Neuronal stem cell (in vitro differentiated cells): ENCODE measurements around the gene LRP1.

ENCODE experiments used
- DNase-seq: peaks from one replicate; pipeline ENCODE4 v3.0.0-alpha.2; 2013; ENCODE audit warnings: low spot score
- H2AFZ ChIP-seq: one replicate; pipeline ENCODE4 v1.6.1; 2013; ENCODE audit warnings: mild to moderate bottlenecking, low read length, inconsistent platforms
- H2AK5ac ChIP-seq: 2 replicates; pipeline ENCODE4 v1.6.1; 2013; ENCODE audit warnings: low read depth, mild to moderate bottlenecking, inconsistent platforms, low read length, moderate library complexity, mixed read lengths
- H2BK120ac ChIP-seq: 2 replicates; pipeline ENCODE4 v1.6.1; 2013; ENCODE audit warnings: low read depth, mild to moderate bottlenecking, inconsistent platforms, low read length, moderate library complexity, mixed read lengths
- H2BK12ac ChIP-seq: one replicate; pipeline ENCODE4 v1.6.1; 2013; ENCODE audit warnings: low read length, inconsistent platforms
- H2BK15ac ChIP-seq: 2 replicates; pipeline ENCODE4 v1.6.1; 2013; ENCODE audit warnings: mild to moderate bottlenecking, low read length, inconsistent platforms, mixed read lengths
- H2BK5ac ChIP-seq: one replicate; pipeline ENCODE4 v1.6.1; 2013; ENCODE audit warnings: inconsistent platforms, mild to moderate bottlenecking, low read length, moderate library complexity
- H3K14ac ChIP-seq: one replicate; pipeline ENCODE4 v1.6.1; 2013; ENCODE audit warnings: low read length, inconsistent platforms
- H3K18ac ChIP-seq: 2 replicates; pipeline ENCODE4 v1.6.1; 2013; ENCODE audit warnings: low read length, inconsistent platforms
- H3K23ac ChIP-seq: 2 replicates; pipeline ENCODE4 v1.6.1; 2013; ENCODE audit warnings: low read depth, mild to moderate bottlenecking, mixed read lengths, low read length, inconsistent platforms; ENCODE audit not compliant: poor library complexity
- H3K27ac ChIP-seq: replicated peaks from 3 replicates; pipeline ENCODE4 v1.5.1; 2013; ENCODE audit warnings: low read length, inconsistent platforms
- H3K27me3 ChIP-seq, 3 experiments: 2 replicates each; pipeline ENCODE4 v1.6.1; 2013; ENCODE audit warnings: low read length in 3 of 3, mild to moderate bottlenecking in 2 of 3, inconsistent platforms in 1 of 3, low read depth in 1 of 3, mixed read lengths in 1 of 3, moderate library complexity in 1 of 3; ENCODE audit not compliant: control insufficient read depth in 3 of 3, insufficient read depth in 3 of 3
- H3K36me3 ChIP-seq, 2 donors: replicated peaks in 1 of 2; 2 replicates each; pipeline ENCODE4 v1.6.1; 2013; ENCODE audit warnings: low read length in 2 of 2; ENCODE audit not compliant: control insufficient read depth in 2 of 2, insufficient read depth in 2 of 2
- H3K4ac ChIP-seq: 2 replicates; pipeline ENCODE4 v1.6.1; 2013; ENCODE audit warnings: inconsistent platforms, mild to moderate bottlenecking, low read length, moderate library complexity
- H3K4me1 ChIP-seq, 2 donors: 1 replicate in 1 of 2; 2 replicates in 1 of 2; pipeline ENCODE4 v1.6.1; 2013; ENCODE audit warnings: low read length in 2 of 2, low read depth in 1 of 2; ENCODE audit not compliant: control insufficient read depth in 2 of 2, insufficient read depth in 1 of 2
- H3K4me2 ChIP-seq: one replicate; pipeline ENCODE4 v1.6.1; 2013; ENCODE audit warnings: mild to moderate bottlenecking, low read length, inconsistent platforms; ENCODE audit not compliant: insufficient read depth, poor library complexity, severe bottlenecking
- H3K4me3 ChIP-seq, 2 donors: 2 replicates each; pipeline ENCODE4 v1.5.1; 2013; ENCODE audit warnings: low read length in 2 of 2, mild to moderate bottlenecking in 2 of 2, inconsistent platforms in 1 of 2, moderate library complexity in 1 of 2
- H3K79me1 ChIP-seq: one replicate; pipeline ENCODE4 v1.6.1; 2013; ENCODE audit warnings: low read depth, mild to moderate bottlenecking, inconsistent platforms, low read length, moderate library complexity
- H3K9ac ChIP-seq: one replicate; pipeline ENCODE4 v1.6.1; 2013; ENCODE audit warnings: mild to moderate bottlenecking, low read depth, low read length, inconsistent platforms; ENCODE audit not compliant: poor library complexity
- H3K9me3 ChIP-seq, 2 donors: replicated peaks in 1 of 2; 2 replicates each; pipeline versions ENCODE3 to v1.6.1; 2013; ENCODE audit warnings: low read length in 2 of 2, mild to moderate bottlenecking in 2 of 2, inconsistent platforms in 1 of 2, low read depth in 1 of 2, mixed read lengths in 1 of 2, moderate library complexity in 1 of 2; ENCODE audit not compliant: control insufficient read depth in 2 of 2, insufficient read depth in 1 of 2
- H4K8ac ChIP-seq: one replicate; pipeline ENCODE4 v1.6.1; 2013; ENCODE audit warnings: low read depth, mild to moderate bottlenecking, inconsistent platforms, low read length, moderate library complexity
- H4K91ac ChIP-seq: one replicate; pipeline ENCODE4 v1.6.1; 2013; ENCODE audit warnings: low read length, low read depth, mild to moderate bottlenecking, inconsistent platforms; ENCODE audit not compliant: poor library complexity
- WGBS, 2 donors: extraction: QIAGEN DNeasy Blood & Tissue Kit; methylation state at CpG; one replicate each; pipeline ENCODE4 v1.1.7; 2013; ENCODE audit warnings: missing lambda C conversion rate in 2 of 2, mixed read lengths in 1 of 2; ENCODE audit not compliant: insufficient read length in 2 of 2, insufficient replicate concordance in 1 of 2; ENCODE audit errors: extremely low coverage in 2 of 2; 5-methylcytosine and 5-hydroxymethylcytosine counted together

The LRP1 gene

DNA sequence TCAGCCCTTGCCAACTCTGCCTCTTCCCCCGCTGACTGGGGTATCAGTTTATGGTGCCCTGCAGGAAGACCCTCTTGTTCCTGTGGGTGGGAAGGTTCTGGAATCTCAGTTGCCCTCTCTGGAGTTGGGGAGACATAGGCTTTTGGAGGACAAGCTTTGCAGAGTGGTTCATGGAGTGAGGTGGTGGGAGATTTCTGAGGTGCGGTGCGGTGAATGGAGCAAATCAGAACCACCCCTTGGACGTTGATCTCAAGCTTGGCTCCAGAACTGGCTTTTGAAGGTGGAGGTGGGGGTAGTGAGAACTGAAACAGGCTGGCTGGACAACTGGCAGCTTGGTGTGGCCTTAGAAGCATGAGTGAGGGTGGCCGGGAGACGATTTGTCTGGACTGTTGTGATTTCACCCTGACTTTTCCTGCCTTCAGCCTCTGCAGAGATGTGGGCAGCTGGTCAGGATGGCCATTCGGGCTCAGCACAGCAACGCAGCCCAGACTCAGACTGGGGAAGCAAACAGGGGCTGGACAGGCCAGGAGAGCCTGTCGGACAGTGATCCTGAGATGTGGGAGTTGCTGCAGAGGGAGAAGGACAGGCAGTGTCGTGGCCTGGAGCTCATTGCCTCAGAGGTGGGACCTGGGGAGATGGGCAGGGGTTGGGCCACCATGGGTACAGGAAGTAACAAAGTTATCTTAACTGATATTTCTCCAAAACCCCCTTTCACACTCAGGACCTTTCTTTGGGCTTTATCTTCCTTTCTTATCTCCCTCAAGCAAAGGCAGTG, 102.3 kb downstream of the LRP1 start:
- peaks cover 20 to 29% of the 10 kb centered on the region in 2 donors for H3K4me1 ChIP-seq
- WGBS, 2 donors: no CpG with 5 or more reads among the region's 10 CpGs

DNA sequence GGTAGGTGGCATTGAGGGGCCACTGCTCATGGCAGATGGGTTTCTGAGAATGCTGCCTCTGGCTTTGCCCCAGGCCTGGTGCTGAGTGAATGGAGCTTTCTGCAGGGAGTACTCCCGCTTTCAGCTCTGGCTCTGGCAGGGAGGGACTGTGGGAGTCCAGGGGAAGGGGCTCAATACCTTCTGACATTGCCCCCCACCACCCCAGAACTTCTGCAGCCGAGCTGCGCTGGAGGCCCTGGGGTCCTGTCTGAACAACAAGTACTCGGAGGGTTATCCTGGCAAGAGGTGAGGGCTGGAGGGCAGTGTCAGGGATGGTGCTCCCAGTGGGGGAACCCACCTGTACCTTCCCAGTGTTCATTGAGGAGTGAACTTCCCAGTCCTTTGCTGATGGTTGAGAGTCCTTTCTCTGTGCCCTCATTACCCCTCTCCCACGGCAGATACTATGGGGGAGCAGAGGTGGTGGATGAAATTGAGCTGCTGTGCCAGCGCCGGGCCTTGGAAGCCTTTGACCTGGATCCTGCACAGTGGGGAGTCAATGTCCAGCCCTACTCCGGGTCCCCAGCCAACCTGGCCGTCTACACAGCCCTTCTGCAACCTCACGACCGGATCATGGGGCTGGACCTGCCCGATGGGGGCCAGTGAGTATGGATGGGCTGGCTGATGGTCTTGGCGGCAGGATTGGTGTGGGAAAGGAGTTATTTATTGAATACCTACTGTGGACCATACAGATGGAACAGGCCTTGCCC, 103.2 kb downstream of the LRP1 start:
- Histone ChIP-seq H3K4ac (no peak overlapping the region), H2BK12ac (no peak overlapping the region), H3K27me3 (peaks cover 4 to 26% (median 18%) of the 10 kb centered on the region in 3 experiments), H4K91ac (no peak overlapping the region), H3K4me2 (no peak overlapping the region), H3K9me3 (no peaks in the 10 kb centered on the region), H3K18ac (no peak overlapping the region), H3K36me3 (peaks cover 36 to 53% of the 10 kb centered on the region in 2 donors), H3K79me1 (peaks cover 9% of the 10 kb centered on the region), H4K8ac (no peak overlapping the region), H3K4me3 (peak overlapping the region in 1 of 2 donors; percentile 75), H2AK5ac (no peak overlapping the region), H2BK15ac (no peak overlapping the region), H2BK120ac (no peak overlapping the region), H2AFZ (no peak overlapping the region), H3K4me1 (peaks cover 19 to 33% of the 10 kb centered on the region in 2 donors), H3K9ac (no peak overlapping the region), H3K27ac (no peak overlapping the region), H3K23ac (peak overlapping the region; percentile 4), H3K14ac (no peak overlapping the region), H2BK5ac (no peak overlapping the region)
- no peak for DNase-seq
- WGBS, 2 donors: no CpG with 5 or more reads among the region's 13 CpGs

More for the DNA sequence above, 102.3 kb downstream of the LRP1 start:
- Histone ChIP-seq H3K79me1 (peaks cover 9% of the 10 kb centered on the region), H2BK120ac (no peak overlapping the region), H3K18ac (no peak overlapping the region), H4K8ac (no peak overlapping the region), H2BK15ac (no peak overlapping the region), H3K4me3 (peak overlapping the region; percentile 75 to 90), H2BK5ac (no peak overlapping the region), H3K36me3 (peaks cover 36 to 50% of the 10 kb centered on the region in 2 donors), H2AFZ (no peak overlapping the region), H2BK12ac (peak overlapping the region; percentile 7), H3K9ac (peak overlapping the region; percentile 91), H4K91ac (no peak overlapping the region), H3K9me3 (no peaks in the 10 kb centered on the region), H3K4ac (no peak overlapping the region), H3K27ac (no peak overlapping the region), H3K14ac (no peak overlapping the region), H2AK5ac (peak overlapping the region; percentile 28), H3K27me3 (peaks cover 5 to 27% (median 26%) of the 10 kb centered on the region in 3 experiments), H3K23ac (peak overlapping the region; percentile 21), H3K4me2 (peak overlapping the region; percentile 84)
- DNase-seq: no peak

DNA sequence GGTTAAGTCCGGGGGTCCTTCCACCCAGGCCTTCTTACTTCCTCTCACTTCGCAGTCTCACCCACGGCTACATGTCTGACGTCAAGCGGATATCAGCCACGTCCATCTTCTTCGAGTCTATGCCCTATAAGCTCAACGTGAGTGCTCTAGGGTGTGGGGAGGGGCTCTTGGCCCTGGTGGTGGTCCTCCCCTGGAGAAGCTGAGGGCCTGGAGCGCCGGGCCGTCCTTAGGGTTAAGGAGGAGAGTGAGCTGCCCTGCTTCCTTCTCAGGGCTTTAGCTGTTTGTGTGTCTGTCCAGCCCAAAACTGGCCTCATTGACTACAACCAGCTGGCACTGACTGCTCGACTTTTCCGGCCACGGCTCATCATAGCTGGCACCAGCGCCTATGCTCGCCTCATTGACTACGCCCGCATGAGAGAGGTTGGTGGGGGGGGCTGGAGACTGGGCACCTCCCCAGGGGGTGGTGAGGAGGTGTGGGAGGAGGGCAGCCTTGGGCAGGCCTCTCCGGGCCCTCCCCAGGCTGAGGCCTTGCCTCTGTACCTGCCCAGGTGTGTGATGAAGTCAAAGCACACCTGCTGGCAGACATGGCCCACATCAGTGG, 104.0 kb downstream of the LRP1 start:
- Histone ChIP-seq H4K91ac (no peak overlapping the region), H3K4ac (no peak overlapping the region), H2AFZ (no peak overlapping the region), H2AK5ac (no peak overlapping the region), H3K79me1 (peaks cover 9% of the 10 kb centered on the region), H2BK120ac (no peak overlapping the region), H3K23ac (no peak overlapping the region), H2BK12ac (no peak overlapping the region), H3K36me3 (peaks cover 36 to 53% of the 10 kb centered on the region in 2 donors), H3K4me1 (peaks cover 13 to 30% of the 10 kb centered on the region in 2 donors), H3K27ac (no peak overlapping the region), H3K4me3 (no peak overlapping the region), H3K14ac (no peak overlapping the region), H4K8ac (no peak overlapping the region), H3K4me2 (no peak overlapping the region), H3K18ac (no peak overlapping the region), H3K27me3 (peaks cover 5 to 28% (median 12%) of the 10 kb centered on the region in 3 experiments), H2BK5ac (no peak overlapping the region), H3K9me3 (no peaks in the 10 kb centered on the region), H3K9ac (no peak overlapping the region), H2BK15ac (no peak overlapping the region)
- no peak for DNase-seq
- no CpG with 5 or more reads among the region's 19 CpGs for WGBS, 2 donors
